ENCODE results near the gene MINK1. TPM values are rescaled to one million over a fixed set of nuclear protein-coding genes. Genes with fewer than 3 reads are reported as not detected.
"Not testable (repeated sequence)": the region's sequence is repeated elsewhere in the genome, so short reads cannot be mapped to it uniquely, and the experiment has no call there.

Gene MINK1
- total RNA-seq, 4 donors from 2014 or later: 111 to 278 (median 223) TPM

DNA sequence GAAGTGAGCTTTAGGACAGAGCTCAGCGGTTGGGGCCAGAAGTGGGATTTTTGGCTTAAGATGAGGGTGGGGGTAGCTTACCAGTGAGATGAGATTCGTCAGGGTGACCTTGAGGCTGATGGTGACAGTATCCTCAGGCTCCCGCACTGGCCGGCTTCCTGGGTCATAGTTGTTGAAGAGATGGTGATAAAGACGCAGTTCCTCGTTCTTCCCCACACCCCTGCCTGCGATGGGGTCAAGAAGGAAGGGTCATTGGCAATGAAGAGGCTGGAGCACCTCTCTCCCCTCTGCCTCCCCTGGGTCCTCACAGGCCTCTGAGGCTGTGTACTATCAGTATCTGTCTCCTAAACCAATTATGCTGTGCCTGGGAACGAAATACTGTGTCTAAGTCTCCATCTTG lies 69.4 kb downstream of the MINK1 start:
- Histone ChIP-seq H3K4me3 (no peak overlapping the region), H3K36me3 (no peaks in the 10 kb centered on the region), H3K4me1 (peaks cover 0 to 33% (median 18%) of the 10 kb centered on the region in 4 donors), H3K27me3 (no peaks in the 10 kb centered on the region), H3K9me3 (no peaks in the 10 kb centered on the region), H3K27ac (peak overlapping the region in 1 of 4 donors; percentile 46)
- no peak for DNase-seq
- TF ChIP-seq, protein P1, sequence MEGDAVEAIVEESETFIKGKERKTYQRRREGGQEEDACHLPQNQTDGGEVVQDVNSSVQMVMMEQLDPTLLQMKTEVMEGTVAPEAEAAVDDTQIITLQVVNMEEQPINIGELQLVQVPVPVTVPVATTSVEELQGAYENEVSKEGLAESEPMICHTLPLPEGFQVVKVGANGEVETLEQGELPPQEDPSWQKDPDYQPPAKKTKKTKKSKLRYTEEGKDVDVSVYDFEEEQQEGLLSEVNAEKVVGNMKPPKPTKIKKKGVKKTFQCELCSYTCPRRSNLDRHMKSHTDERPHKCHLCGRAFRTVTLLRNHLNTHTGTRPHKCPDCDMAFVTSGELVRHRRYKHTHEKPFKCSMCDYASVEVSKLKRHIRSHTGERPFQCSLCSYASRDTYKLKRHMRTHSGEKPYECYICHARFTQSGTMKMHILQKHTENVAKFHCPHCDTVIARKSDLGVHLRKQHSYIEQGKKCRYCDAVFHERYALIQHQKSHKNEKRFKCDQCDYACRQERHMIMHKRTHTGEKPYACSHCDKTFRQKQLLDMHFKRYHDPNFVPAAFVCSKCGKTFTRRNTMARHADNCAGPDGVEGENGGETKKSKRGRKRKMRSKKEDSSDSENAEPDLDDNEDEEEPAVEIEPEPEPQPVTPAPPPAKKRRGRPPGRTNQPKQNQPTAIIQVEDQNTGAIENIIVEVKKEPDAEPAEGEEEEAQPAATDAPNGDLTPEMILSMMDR (IDR thresholded peaks at IDR 0.05): no peak
- no peak for TF ChIP-seq POLR2A (IDR thresholded peaks at IDR 0.05)

DNA sequence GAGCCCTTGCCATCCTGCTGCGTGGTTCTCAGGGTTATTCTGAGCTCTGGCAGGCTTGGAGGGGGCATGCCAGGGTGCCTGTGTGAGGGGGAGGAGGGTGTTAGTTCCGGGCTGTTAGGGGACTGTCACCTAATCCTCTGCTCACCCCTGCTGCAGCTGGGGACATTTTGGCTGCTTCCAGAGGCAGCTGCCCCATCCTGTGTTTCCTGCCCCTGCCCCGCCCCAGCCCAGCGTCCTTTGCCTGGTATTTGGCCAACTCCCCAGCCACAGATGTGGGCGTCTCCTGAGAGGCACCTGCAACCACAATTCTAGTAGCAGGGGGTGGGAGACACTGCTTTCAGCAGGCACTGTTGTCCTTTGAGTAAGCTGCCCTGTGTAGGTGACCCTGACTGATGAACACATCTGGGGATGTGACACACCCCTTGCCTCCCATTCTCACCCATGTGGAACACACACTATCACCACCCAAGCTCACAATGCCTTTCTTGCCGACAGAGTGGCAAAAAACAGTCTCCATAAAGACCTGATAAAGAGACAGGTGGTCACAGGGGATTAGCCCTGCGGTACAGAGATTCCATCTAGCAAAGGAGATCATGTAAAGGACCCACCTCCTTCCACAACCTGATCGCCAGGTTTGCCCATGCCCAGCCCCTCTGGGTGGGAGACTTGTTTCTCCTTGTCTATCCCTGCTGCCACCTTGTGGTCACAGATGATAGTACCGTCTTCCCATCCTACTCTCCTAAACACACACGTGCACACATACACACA lies 70.1 kb downstream of the MINK1 start, which contains the start of gene CHRNE:
Gene CHRNE (minus strand): TSS at position 48 of the 768 bp plus-strand sequence. CDS start 35 bp downstream, at position 13.
- no peak for TF ChIP-seq POLR2A (IDR thresholded peaks at IDR 0.05)
- TF ChIP-seq, protein P1 (IDR thresholded peaks at IDR 0.05): peak; percentile 61 to 83 (median 78)
- no peaks in the 10 kb centered on the region for H3K36me3 ChIP-seq
- peaks cover 0 to 33% (median 18%) of the 10 kb centered on the region in 4 donors for H3K4me1 ChIP-seq
- H3K9me3 ChIP-seq: no peaks in the 10 kb centered on the region
- H3K27ac ChIP-seq: peak within 1 kb of the TSS in 3 of 4 donors; percentile 25 to 46 (median 29)
- DNase-seq: peak in 2 of 3 donors; percentile 92 to 95
- H3K27me3 ChIP-seq: no peaks in the 10 kb centered on the region
- H3K4me3 ChIP-seq: no peak within 1 kb of the TSS

GRCh38 chr17:4906642-4907041 lies 73.5 kb downstream of the MINK1 start:
- DNase-seq, H3K27ac ChIP-seq, H3K4me3 ChIP-seq, H3K36me3 ChIP-seq, H3K9me3 ChIP-seq, H3K27me3 ChIP-seq: not testable (repeated sequence)
- H3K4me1 ChIP-seq: peaks cover 0 to 15% (median 8%) of the 10 kb centered on the region in 4 donors

DNA sequence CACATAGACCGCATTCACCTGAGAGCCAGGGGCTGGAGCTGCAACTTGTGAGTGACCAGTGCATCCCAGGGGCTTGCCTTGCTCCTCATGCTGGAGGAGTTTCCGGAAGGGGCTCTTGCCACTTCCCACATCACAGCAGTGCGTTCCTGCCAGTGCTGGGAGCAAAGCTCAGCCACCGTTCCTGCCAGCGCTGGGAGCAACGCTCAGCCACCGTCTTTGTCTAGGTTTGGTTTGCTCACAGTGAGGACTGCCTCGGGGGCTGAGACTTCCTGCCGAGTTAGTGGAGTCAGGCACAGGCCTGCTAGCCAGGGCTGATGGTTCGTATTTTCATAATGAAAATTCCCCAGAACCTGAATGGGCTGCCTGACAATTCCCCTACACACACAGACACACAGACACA lies 75.2 kb downstream of the MINK1 start:
- Histone ChIP-seq H3K27ac (peak overlapping the region in 3 of 4 donors; percentile 26 to 34 (median 31)), H3K36me3 (no peaks in the 10 kb centered on the region), H3K4me3 (no peak overlapping the region), H3K27me3 (no peaks in the 10 kb centered on the region), H3K4me1 (peaks cover 0 to 10% (median 3%) of the 10 kb centered on the region in 4 donors), H3K9me3 (no peaks in the 10 kb centered on the region)
- TF ChIP-seq, protein P1 (IDR thresholded peaks at IDR 0.05): no peak
- TF ChIP-seq POLR2A (IDR thresholded peaks at IDR 0.05): no peak
- no peak for DNase-seq

GRCh38 chr17:4908711-4909496 lies 75.8 kb downstream of the MINK1 start:
- Histone ChIP-seq H3K36me3 (no peaks in the 10 kb centered on the region), H3K4me3 (no peak overlapping the region), H3K27ac (peak overlapping the region in 3 of 4 donors; percentile 26 to 34 (median 31)), H3K9me3 (no peaks in the 10 kb centered on the region), H3K4me1 (peaks cover 0 to 7% (median 0%) of the 10 kb centered on the region in 4 donors), H3K27me3 (no peaks in the 10 kb centered on the region)
- peak; percentile 83 to 95 (median 89) for DNase-seq
- TF ChIP-seq, protein P1 (IDR thresholded peaks at IDR 0.05): peak; percentile 75 to 96 (median 90)
- no peak for TF ChIP-seq POLR2A (IDR thresholded peaks at IDR 0.05)

Measured in Peyer's patch (tissue), 4 donors.